ENCODE results near the gene AGO3. TPM values are rescaled to one million over a fixed set of nuclear protein-coding genes. Genes with fewer than 3 reads are reported as not detected.
A peak's percentile ranks its signal among the peaks of the same experiment; 100 is the strongest.

The AGO3 gene
- total and polyA plus RNA-seq, 10 of the 15 experiments (the other 5 are each of a cell fraction or from before 2014, with no cell fraction given) = 3.9 to 35.2 (median 12.5) TPM

- TF ChIP-seq NFXL1 (IDR thresholded peaks at IDR 0.05; ENCODE audit: borderline replicate concordance) = no peak
- TF ChIP-seq TCF3 (IDR thresholded peaks at IDR 0.05; ENCODE audit: borderline replicate concordance, insufficient read depth, low read depth, low read length) = 0 out of 2 replicates have a peak, but pooled peaks have one; percentile 61
Observed at GRCh38 chr1:35882945-35883634, 47.8 kb upstream of the AGO3 start, which contains the start of gene AGO1 (continued).

GRCh38 chr1:35883635-35884101 is 47.2 kb upstream of the AGO3 start:
- peak overlapping the region; percentile 97 for H3K4me3 ChIP-seq
- POLR2A ChIA-PET = interaction anchor here (0.8 to 1.6 kb wide), 4 partner anchors 13 to 138 kb away, joined by 3 to 6 read pairs (median 4); partner anchors contain the start of gene AGO3
- no TSS peak for BruUV-seq (replicated peaks)
- 6% methylated on average over 23 of the region's 29 CpGs for WGBS (ENCODE audit: insufficient coverage, insufficient replicate concordance, low lambda C conversion rate, missing lambda C conversion rate)
- peaks cover 14% of the 10 kb centered on the region for H3K4me1 ChIP-seq (ENCODE audit: control insufficient read depth, insufficient read depth, low read length)
- ATAC-seq = peak; percentile 32
- intact Hi-C loops (cut with micrococcal nuclease; ENCODE audit: unreplicated experiment) (loop anchor here (2.0 to 10.0 kb wide), 2 partner anchors 47 to 201 kb away; partner anchors contain the start of genes ADPRS, AGO3 and TEKT2), in situ Hi-C loops (cut with MboI) (no loop called here)
- peak overlapping the region; percentile 87 for H2AFZ ChIP-seq (ENCODE audit: control insufficient read depth, low read depth, low read length)
- SMC1A ChIA-PET (ENCODE audit: uncharacterized antibody, unreplicated experiment) = interaction anchor here (0.9 to 1.6 kb wide), 2 partner anchors 39 to 47 kb away, joined by 3 to 5 read pairs; partner anchors contain the start of gene AGO3
- H3K27ac ChIP-seq (ENCODE audit: control insufficient read depth, insufficient read depth) = peak overlapping the region; percentile 65
- CTCF ChIA-PET = interaction anchor here (0.5 to 1.7 kb wide), 14 partner anchors 8 to 251 kb away, joined by 3 to 8 read pairs (median 4); partner anchors contain the start of gene AGO3
- TF ChIP-seq MEF2B (IDR thresholded peaks at IDR 0.05; ENCODE audit: partially characterized antibody, poor library complexity, severe bottlenecking) (peak; percentile 49), POLR2AphosphoS5 (IDR thresholded peaks at IDR 0.05; ENCODE audit: low read length) (no peak), LARP7 (IDR thresholded peaks at IDR 0.05) (no peak), ZSCAN29 (IDR thresholded peaks at IDR 0.05) (no peak), NRF1 (conservative IDR thresholded peaks at IDR 0.05; ENCODE audit: low read depth, low read length) (peak; percentile 43), NR2C1 (IDR thresholded peaks at IDR 0.05) (peak; percentile 58; the same call in 1 of the 2 replicates), NR2F1 (conservative IDR thresholded peaks at IDR 0.05) (0 out of 2 replicates have a peak, but pooled peaks have one; percentile 10), ZNF24 (IDR thresholded peaks at IDR 0.05) (no peak), PAX8 (IDR thresholded peaks at IDR 0.05) (no peak), SMAD1 (IDR thresholded peaks at IDR 0.05; ENCODE audit: low read depth, partially characterized antibody) (no peak), NFYA (IDR thresholded peaks at IDR 0.05; ENCODE audit: borderline replicate concordance, low read depth, low read length) (no peak), NBN (IDR thresholded peaks at IDR 0.05) (0 out of 2 replicates have a peak, but pooled peaks have one; percentile 24), HDGF (IDR thresholded peaks at IDR 0.05) (no peak), RELA (IDR thresholded peaks at IDR 0.05; ENCODE audit: borderline replicate concordance, partially characterized antibody) (no peak), CREM (IDR thresholded peaks at IDR 0.05; ENCODE audit: low read depth) (no peak), SKIL (IDR thresholded peaks at IDR 0.05; ENCODE audit: low read depth, poor library complexity, severe bottlenecking) (no peak), TCF3 (IDR thresholded peaks at IDR 0.05; ENCODE audit: borderline replicate concordance, insufficient read depth, low read depth, low read length) (no peak), FOXK2 (IDR thresholded peaks at IDR 0.05) (no peak)
- peaks cover 11% of the 10 kb centered on the region for H3K79me2 ChIP-seq (ENCODE audit: control insufficient read depth, insufficient read depth, low read length)
- no peak for FAIRE-seq
- H3K27me3 ChIP-seq (replicated peaks in 1 of 2; ENCODE audit: control insufficient read depth in 2 of 2, insufficient read depth in 2 of 2, low read length in 1 of 2) = no peaks in the 10 kb centered on the region
- H3K4me2 ChIP-seq (ENCODE audit: control insufficient read depth, insufficient read depth) = peak overlapping the region; percentile 85
- DNase-seq (ENCODE audit: low read depth, low spot score) = no peak
- no peaks in the 10 kb centered on the region for H3K9me3 ChIP-seq (replicated peaks; ENCODE audit: control insufficient read depth, insufficient read depth, low read length)
- H3K36me3 ChIP-seq (ENCODE audit: control insufficient read depth in 2 of 2, insufficient read depth in 2 of 2, low read length in 1 of 2) = no peaks in the 10 kb centered on the region
- peak overlapping the region; percentile 83 for H3K9ac ChIP-seq (ENCODE audit: control insufficient read depth, insufficient read depth, low read length)
- RAD21 ChIA-PET (ENCODE audit: unreplicated experiment) = interaction anchor here (0.6 to 1.4 kb wide), 5 partner anchors 48 to 804 kb away, joined by 3 to 4 read pairs (median 3); partner anchors contain the start of gene ZMYM1
- no peaks in the 10 kb centered on the region for H4K20me1 ChIP-seq (ENCODE audit: control insufficient read depth, insufficient read depth)
